Measurements from ENCODE around the gene SLC31A2.

The SLC31A2 gene

GRCh38 chr9:113187929-113188595 lies 37.3 kb downstream of the SLC31A2 start:
- no peak for DNase-seq

GRCh38 chr9:113192455-113192854 lies 41.6 kb downstream of the SLC31A2 start:
- DNase-seq = no peak

- no peak for DNase-seq
Measured at GRCh38 chr9:113199683-113200329, 49.0 kb downstream of the SLC31A2 start.

GRCh38 chr9:113205432-113205831 lies 54.6 kb downstream of the SLC31A2 start:
- DNase-seq = no peak

DNA sequence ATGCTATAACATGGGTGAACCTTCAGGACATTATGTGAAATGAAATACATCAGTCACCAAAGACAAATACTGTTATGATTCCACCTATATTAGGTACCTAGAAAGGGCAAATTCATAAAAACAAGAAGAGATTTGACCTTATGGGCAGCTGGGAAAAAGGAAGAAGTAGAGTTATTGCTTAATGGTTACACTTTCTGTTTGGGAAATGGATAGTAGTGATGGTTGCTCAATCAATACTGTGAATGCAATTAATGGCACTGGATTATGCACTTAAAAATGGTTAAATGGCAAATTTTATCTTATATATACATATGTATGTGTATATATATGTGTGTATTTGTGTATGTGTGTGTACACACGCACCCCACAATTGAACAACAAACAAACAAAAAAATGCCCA lies 55.1 kb downstream of the SLC31A2 start:
- no peak for DNase-seq

DNA sequence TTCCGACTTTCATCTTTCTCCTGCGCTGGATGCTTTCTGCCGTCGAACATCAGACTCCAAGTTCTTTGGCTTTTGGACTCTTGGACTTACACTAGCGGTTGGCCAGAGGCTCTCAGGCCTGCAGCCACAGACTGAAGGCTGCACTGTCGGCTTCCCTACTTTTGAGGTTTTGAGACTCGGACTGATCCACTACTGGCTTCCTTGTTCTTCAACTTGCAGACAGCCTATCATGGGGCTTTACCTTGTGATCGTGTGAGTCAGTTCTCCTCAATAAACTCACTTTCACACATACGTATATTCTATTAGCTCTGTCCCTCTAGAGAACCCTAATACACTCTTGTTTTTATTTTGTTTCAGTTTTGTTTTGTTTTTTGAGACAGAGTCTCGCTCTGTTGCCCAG lies 60.0 kb downstream of the SLC31A2 start:
- no peak for DNase-seq
